ENCODE data around the gene SAMD9L.

Gene SAMD9L

DNA sequence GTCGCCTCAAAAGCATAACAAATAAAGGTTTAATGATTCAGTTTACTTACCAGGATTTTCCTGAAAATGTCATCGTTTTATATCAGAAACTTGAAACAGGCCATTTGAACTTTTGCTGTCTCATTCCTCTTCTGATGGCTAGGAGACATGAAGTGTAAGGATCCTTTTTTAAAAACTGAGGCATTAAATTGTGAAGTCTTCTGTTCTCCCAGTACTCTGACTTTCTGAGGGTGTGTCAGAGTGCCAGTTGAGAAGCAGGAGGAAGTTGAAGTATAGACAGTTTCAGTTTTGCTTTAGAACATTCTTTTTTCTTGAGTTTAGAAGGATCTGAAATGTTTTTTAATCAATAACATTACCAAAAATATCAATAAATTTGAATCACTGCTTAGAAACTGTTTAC lies at the start of gene SAMD9L:
Gene SAMD9L, minus strand, starts transcription at position 242 of the 400 bp plus-strand sequence. CDS start 12,414 bp downstream, outside the sequence.
- no peak for DNase-seq

DNA sequence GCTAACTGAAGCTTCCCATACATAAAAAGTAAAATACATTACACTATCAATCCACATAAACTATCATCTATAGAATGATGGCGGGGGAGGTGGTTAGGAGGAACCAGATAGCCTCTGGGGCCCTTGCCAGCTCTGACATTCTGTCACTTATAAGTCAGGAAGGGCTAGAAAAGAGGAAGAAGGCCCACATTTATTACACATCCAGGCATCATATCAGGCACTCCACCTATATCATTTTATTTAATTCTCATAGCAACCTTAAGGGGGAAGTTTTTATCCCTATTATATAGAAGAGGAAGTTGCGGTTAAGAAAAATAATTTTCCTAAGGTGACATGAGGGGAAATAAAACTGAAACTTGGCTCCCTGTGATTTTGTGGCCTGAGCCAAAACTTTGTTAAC lies 48.2 kb upstream of the SAMD9L start:
- DNase-seq: no peak

DNA sequence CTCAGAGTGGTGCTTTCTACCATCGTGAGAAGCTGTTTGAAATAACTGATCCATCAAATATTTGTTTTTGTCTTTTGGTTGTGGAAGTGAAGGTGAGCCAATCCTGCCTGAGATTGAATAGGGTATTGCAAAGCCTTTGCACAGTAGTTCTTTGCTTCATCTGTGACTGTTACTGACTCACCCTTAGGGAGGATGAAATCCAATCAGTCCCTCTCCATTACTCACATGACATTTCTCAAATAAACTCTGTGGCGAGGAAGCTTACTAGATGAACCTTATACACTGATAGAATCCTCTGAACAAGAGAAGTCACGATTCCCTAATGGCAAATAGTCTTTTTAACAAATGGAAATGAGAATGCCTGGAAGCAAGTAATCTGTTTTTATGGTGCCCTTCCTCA lies 46.2 kb upstream of the SAMD9L start:
- no peak for DNase-seq

DNA sequence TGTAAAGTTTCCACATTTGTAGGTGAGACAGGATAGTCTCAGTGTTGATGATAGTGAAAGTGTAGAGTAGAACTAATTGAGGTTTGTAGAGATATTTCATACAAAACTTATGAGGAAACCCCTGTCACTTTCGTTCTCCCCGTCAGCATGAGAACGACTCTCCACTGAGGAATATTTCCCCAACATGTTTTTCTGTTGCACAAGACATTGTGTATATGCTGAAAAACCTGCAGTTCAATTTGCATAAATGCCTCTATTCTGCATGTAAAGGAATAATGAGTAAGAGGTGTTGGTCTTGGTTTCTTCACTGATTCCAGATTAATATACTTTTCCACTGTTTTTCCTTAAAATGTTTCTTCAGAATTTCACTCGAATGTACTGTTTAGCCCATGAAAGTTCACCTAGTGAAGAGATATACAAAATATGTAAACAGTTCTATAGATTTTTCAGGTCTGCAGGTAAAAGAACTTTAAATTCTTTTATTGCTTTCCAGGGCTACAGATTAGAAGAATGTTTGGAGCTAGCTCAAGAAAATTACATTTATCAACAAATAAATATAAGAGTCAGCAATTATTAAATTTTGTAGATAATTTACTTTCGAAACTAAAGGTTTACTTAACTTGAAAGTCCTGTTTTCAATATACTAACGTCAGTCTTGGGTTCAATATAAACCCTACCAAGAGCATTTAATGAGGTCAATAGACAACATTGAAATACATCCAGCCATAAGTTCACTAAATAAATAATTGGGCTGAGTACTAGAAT lies 40.9 kb upstream of the SAMD9L start:
- no peak for DNase-seq

DNA sequence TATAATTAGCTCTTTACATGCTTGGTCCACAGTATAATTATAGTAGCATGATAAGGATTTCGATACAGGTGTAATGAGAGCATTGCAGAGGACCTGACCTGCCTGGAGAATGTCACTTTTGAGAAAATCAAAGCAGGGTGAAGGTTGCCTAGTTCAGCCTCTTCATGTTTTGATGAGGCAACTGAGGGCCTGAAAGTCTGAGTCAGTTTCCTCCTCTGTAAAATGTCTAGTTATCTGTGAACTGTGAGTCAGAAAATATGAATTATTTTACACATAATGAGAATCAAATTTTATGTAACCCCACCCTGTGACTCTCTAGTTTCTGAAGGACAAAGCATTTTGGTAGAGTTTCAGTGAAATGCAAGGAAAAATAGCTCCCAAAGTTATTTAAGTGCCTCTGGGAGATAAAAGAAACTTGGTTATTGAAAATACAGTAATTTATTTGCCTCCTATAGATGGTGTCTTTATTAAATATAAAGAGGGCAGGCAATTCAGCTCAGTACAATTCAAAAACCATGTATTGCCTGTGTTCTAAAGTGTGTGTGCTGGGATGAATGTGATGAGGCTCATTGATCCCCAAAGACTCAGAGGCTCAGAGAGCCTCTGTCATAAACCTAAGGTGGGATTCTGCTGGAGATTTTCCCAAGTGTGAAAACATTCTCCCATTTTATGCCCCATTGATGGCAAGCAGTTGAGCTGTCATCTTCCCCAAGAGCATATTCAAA lies 37.3 kb upstream of the SAMD9L start:
- no peak for DNase-seq

DNA sequence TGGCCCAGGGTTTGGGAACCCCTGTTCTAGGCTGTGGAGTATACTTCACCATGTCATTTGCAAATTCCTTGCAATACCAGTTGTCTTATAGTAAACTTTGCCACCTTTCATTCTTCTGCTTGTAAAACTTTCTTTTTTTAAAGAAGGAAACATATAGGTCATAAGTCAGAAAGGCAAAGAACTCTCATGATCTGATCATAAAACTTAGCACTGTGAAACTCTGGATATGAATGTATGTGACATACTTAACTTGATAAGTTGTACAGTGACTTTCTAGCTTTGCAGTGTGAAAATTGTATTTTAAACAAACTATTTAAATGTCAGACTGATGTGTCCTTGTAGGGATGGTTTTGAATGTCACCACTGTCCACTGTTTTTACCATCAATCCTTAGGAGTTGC lies 31.0 kb upstream of the SAMD9L start:
- DNase-seq: no peak

DNA sequence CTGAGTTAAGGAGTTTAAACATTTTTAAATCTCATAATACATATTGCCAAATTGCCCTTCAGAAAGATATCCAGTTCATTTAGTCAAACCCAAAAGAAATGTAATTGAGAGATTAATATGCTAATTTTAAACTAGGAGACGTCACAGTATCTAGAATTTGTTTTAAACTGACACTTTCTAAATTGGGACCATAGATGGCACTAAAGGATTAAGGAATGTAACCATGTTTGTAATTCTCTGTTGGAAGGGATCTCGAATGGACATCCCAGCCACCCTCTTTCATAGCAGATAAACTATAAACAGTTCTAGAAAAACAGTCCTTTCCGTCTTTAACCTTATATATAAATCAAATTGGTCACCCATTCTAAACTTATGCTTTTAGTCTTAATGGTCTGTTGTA lies 30.0 kb upstream of the SAMD9L start:
- no peak for DNase-seq

DNA sequence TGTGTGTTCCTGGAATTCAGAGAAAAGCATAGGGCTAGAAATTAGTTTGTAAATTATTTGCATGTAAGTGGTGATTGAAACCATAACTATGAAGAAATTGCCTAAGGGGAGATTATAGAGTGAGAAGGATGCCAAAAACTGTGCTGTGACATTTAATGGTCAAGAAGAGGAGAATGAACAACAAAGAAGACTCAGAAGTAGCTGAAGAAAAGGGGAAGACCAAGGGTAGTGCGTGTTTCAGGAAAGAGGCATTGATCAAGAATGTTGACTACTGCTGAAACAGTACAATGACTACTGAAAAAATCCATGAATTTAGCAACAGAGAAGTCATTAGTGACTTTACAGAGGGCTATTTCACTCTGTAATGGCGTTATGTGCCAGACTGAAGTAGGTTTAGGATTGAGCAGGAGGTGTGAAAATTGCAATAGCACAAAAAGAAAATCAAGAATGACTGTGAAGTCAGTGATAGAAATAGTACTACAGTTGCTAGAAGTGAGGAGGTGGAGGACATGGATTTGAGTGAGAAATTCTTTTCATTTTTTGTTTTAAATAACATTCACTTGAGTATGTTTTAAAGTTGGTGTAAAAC lies 28.9 kb upstream of the SAMD9L start:
- no peak for DNase-seq

DNA sequence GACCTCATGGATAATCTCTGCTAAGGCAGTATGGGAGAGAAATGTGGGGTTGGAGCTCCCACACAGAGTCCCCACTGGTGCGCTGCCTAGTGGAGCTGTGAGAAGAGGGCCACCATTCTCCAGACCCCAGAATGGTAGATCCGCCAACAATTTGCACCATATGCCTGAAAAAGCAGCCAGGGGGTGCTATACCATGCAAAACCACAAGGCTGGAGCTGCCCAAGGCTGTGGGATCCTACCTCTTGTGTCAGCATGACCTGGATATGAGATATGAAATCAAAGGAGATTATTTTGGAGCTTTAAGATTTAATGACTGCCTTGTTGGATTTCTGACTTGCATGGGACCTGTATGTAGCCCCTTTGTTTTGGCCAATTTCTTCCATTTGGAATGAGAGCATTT lies 27.0 kb upstream of the SAMD9L start:
- DNase-seq: no peak

DNA sequence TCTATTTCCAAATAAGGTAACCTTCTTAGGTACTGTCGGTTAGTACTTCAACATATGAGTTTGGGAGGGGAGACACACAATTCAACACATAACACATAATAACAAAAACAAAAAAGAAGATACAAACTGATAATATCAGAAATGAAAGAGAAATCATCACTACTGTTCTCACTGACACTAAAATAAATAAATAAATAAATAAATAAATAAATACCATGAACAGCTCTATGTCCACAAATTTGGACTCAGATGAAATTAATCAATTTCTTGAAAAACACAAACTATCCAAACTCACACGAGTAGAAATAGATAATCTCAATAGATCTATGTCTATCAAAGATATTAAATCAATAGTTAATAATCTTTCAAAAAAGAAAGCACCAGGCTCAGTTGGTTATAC lies 24.5 kb upstream of the SAMD9L start:
- DNase-seq: no peak

DNA sequence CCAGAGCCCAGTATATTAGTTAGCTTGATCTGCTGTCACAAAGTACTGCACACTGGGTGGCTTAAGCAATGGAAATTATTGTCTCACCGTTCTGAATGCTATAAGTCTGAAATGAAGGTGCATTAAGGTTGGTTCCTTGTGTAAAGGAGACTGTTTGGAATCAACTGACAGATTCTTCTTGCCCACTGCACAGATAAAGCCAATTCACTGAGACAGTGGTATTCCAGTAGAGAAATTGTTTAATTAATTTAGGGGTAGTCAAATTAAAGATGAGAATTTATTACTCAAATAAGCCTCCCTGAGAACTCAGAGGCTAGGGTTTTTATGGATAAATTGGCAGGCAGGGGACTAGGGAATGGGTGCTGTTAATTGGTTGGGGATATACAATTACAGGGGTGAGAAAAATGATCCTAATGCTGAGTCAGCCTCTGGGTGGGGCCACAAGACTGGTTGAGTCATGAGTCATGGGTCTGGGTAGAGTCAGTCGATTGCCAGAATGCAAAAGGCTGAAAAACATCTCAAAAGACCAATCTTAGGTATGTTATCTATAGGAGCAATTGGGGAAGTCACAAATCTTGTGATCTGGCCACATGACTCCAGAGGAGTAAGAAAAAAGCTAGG lies 23.5 kb upstream of the SAMD9L start:
- DNase-seq: no peak

DNA sequence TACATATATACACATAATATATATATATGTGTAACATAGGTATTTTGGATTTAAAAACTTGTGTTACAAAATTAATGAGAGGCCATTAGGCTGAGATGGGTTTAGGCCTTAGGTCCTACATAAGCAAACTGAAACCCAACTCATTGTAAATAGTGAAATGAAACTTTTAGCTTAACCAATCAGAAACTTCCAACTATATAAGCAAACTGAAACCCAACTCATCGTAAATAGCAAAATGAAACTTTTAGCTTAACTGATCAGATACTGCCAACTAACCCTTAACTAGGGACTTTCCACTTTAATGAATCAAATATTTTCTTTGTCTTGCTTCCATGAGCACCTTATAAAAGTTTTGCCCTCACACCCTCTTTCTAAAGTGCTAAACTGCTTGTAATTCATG lies 17.3 kb upstream of the SAMD9L start:
- no peak for DNase-seq

DNA sequence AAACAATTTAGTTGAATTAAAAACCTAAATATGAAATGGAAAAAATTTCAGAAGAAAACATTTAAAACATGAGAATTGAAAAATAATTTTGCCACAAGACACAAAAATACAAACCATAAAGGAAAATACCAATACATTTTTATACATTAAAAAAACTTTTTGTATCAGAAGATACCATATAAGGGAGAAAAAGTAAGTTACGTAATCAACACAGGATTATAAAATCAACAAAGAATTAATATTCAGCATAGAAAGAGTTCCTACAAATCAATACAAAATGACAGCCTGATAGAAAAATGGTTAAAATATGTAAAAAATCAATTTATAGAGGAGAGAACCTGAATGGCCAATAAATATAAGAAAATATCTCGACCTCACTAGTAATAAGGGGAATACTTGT lies 16.6 kb upstream of the SAMD9L start:
- DNase-seq: no peak

DNA sequence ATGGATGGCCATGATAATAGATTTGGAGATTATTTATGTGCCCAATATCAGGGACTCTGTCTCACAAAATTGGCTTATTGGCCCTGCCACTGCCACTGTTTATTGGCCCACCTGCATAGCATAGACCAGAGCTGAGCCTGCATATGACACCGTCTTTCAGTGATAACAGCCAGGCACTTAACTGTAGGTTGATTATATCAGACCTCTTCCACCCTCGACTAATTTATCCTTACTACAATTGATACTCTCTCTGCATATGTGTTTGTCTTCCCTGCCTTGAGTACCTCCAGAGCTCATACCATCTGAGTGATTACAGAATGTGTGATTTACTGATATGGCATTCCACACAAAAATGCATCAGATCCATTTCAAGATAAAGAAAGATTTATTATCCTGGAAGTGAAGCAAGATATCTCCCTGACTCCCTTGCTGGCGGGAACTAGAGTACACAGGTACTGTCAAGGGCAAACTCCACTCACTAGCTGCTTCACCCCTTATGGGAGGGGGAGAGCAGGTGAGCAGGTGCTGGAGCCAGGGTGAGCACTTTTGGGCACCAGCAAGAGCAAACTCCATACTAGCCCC lies 13.1 kb upstream of the SAMD9L start:
- DNase-seq: no peak

DNA sequence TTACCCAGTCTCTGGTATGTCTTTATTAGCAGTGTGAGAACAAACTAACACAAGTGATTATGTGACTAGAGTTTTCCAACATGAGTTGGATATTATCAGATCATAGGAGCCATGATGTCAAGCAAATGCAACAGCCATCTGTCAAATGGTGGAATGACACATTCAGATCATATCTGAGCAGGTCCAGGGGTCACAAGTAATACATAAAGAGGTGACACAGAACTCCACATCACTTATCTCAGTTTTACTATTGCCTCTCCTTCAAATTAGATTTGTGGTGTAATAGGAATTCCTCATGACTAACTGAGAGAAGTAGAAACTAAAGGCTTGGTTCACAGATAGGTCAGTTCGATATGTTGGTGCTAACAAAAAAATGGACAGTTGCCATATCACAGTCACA lies 12.2 kb upstream of the SAMD9L start:
- DNase-seq: no peak

DNA sequence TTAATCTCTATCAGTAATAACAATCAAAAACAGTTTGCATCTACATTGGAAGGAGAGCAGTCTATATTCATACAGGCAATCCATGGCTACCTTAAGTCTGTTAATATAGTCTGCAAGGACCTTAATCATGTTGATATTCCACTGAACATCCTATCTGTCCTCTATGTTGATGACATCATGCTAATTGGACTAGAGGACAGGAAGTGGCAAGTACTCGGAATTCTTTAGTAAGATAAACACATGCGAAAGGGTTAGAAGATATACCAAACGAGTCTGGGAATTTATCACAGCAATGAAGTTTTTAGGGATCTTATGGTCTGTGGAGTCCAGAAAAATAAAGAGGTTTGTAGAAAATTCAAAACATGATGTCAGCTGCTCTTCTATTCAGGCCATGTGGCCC lies 11.3 kb upstream of the SAMD9L start:
- no peak for DNase-seq

DNA sequence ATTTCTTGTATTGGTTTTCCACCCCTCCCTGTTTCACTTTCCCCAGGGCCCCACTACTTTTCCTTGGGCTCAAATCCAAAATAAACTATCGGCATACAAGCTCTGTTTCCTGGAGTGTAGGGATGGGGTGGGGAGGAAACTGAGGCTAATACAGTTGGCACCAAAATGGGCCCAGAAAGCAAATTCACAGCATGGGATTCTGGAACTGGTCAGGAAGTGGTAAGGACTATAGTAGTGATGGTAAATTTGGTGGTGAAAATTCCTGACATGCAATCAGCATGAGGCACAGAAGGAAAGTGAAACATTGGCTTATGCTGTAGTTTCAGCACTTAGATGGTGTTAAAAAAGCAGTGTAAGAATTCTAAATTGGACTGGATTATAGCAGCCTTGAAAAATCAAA lies 8.7 kb upstream of the SAMD9L start:
- DNase-seq: no peak

DNA sequence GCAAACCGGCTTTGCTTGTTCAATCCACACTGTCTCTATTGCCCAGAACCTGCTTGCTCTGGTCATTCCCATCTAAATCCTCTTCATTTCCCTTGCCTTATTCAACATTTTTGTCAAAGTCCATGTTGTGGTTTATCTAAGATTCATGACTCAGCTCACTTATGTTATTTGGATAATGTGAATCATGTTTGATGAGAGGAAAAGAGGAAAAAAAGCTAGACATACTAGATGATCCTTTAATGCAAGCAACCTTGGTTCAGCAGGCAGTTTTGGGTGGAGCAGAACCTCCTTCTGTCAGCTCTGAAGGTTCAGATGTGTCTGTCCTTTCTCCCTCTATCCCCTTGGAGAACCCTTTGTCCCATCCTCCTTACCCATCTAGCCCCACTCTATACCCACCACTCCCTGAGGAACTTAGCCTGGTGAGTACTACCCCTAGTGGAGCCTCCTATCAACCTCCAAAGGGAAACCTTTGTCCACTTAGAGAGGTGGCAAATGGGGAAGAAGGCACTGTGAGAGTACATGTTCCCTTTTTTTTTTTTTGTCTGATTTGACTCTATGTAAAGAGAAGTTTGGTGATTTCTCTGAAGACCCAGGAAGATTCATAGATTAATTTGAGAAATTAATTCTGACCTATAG lies 2.1 kb upstream of the SAMD9L start:
- no peak for DNase-seq

DNA sequence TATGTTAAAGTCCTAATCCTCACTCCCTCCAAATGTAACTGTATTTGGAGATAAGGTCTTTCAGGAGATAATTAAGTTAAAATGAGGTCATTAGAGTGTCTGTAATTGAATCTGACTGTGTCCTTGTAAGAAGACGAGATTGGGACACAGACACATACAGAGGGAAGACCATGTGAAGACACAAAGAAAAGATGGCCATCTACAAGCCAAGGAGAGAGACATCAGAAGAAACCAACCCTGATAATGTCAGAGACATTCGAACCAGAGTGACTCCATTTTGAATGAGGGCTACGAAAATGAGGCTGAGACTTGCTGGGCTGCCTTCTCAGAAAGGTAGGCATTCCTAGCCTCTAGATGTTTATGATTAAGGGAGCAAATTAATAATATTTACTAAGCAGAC lies 542 bp upstream of the SAMD9L start:
- no peak for DNase-seq

DNA sequence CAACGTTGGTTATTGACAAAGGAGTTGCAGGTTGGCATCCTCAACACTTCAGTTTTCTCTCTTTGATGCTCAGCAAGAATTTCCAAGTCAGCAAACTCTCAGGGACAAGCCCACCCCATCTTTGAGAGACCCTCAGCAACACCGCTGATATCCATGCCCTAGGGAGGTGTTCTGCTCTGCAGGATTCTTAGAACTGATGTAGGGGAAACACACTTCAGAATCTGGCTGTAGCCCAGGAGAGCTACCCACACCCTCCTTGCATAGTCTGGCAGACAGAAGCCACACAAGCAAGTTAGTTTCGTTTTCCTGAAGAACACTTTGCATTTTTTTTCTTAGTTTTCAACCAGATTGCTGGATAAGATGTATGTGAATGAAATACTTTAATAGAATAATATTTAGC lies 822 bp downstream of the SAMD9L start:
- DNase-seq: no peak

DNA sequence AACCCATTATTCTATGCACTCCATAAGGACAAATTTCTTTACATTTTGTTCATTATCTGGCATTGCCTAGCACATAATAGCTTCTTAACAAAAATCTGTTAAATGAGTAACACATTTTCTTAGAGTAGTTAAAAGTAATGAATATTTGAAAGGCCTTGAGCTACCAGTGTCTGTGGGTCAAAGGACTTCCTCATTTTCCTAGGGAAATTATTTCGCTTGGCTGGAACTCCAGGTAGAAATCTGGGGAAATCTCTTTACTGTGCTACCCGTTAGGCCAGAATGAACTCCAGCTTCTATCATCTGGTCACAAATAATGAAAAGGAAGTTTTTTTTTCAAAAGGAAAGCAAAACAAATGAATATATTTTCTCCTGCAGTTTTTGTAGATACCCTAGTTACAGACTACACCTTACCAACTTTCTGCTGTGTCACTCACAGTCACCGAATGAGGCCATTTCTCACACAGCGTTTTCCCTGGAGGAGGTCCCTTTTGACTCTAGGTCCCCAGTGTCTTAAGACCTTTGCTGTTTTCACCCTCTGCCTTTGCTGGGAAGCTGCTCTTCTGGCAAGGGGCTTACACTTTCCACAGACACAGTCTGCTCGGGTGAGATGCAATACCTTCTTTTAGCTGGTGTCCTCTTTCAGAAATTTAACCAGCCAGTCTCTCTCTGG lies 1.6 kb downstream of the SAMD9L start:
- DNase-seq: no peak

DNA sequence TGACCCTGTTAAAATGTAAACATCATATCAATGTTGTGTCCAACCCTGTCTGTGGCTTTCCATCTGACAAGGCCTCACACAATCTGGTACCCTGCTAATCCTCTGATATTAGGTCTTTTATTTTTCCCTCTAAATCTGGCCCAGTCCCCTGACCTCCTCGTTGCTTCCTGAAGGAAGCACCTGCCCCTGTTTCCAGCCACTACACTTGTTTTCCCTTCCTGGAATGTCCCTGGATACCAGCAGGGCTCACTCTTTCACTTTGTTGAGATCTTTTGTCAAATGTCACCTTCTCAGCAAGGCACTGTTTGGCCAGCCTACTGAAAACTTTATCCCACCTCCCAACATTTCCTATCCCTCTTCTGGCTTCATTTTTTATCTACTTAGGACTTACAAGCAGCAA lies 2.1 kb downstream of the SAMD9L start:
- no peak for DNase-seq

All from islet precursor cell (in vitro differentiated cells).